Endometrial microvascular endothelial cells (primary cell): Measurements from ENCODE around the gene ATP11B. TPM values are rescaled to one million over a fixed set of nuclear protein-coding genes. Genes with fewer than 3 reads are reported as not detected.

Experiments used
- in situ Hi-C: cut with HindIII; loops from 2 replicates; pipeline ENCODE4 v1.10.0; 2017; ENCODE audit warnings: low sequenced_read_pairs, low pct_unique_long_range_greater_than_20kb; ENCODE audit errors: inconsistent ontology term
- total RNA-seq: library from RNA; depleted of rRNA; stranded (reverse); fragments of >200 nt; gene quantifications from one replicate; pipeline ENCODE4 v1.2.3, GENCODE V29; 2015; ENCODE audit errors: inconsistent ontology term

ATP11B gene
- total RNA-seq = 48.3 TPM

DNA sequence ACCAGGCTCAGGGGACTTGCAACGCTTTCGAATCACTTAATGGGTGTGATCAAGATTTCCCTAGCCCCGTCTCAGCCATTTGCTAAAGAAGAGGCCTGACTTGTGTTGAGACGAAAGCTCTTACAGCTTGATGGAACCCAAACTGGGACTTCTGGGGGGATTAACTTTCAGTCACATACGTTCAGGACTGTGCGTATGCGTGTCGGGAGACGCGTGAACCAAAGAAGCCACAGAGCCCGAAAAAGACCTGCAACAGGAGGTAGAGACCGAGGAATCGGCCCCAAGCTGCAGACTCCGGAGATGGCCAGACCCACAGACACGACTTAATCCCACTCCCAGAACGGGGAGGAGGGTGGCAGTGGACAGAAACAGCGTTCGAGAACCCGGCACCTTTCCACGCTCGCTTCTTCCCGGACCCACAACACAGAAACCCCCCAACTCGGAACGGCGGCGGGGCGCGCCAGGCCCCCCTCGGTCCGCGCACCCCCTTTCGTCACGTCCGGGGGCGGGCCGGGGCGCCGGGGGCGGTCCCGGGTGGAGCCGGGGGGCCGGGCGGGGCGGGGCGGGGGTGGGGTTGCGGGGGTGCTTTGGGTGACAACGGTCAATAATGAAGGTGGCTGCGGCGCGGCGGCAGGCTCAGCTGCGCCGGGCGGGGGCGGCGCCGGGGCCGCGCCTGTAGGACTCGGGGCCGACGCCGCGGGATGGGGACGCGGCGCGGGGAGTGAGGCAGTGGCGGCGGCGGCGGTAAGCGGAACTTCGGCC lies at the start of gene ATP11B:
Gene ATP11B (plus strand): TSS at position 604 of the 762 bp plus-strand sequence. CDS start 256 bp downstream, outside the sequence.
- in situ Hi-C loops = no loop called here

DNA sequence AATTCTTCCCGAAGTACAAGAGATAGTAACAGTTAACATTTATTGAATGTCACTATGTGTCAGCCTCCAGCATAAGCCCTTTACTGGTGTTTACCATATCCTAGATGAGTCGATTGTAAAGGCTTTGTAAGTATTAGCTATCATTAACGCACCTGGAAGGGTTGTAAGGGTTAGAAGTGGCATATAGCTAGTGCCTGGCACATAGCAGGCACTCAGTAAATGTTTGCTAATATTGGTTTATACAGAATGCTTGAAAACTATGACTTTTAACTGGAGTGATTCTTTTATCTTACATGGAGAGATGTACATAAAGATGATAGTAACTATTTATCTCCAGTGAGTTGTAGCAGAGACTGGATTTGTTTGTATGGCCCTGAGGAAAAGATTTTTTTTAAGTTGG lies 46.3 kb upstream of the ATP11B start:
- in situ Hi-C loops = no loop called here

DNA sequence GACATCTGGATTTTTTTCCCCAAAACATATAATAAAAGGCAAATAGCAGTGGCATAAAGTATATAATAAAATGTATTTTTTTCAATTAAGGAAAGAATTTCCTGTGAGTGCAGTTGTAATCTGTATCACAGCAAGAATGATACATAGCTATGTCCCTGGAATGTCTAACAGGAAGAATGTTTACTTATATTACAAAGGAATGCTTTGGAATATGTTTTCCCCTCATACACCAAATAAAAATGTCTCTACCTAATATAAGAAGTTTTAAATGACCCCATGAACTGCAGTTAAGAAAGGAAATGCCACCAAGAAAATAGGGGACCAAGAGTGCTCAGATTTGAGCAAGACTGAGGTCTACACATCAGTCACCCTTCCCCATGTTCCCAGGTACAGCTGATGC lies 38.0 kb upstream of the ATP11B start:
- in situ Hi-C loops = no loop called here

DNA sequence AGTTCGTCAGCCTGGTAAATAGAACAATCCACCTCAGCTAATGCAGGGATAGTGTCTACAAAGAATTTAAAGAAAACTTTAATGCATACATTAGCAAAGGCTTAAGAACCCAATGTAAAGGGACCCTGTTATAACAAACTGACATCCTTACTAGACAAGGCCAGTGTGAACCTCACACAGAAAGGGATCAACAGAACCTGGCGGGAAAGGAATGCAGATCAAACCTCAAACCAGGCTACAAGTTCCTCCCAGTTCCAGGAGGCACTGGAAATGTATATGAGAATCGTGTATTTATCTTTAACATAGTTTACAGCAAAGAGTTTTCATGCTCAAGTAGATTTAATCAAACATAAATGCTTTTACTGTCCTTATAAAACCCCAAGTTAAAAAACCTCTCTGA lies 37.6 kb upstream of the ATP11B start:
- in situ Hi-C loops = no loop called here

DNA sequence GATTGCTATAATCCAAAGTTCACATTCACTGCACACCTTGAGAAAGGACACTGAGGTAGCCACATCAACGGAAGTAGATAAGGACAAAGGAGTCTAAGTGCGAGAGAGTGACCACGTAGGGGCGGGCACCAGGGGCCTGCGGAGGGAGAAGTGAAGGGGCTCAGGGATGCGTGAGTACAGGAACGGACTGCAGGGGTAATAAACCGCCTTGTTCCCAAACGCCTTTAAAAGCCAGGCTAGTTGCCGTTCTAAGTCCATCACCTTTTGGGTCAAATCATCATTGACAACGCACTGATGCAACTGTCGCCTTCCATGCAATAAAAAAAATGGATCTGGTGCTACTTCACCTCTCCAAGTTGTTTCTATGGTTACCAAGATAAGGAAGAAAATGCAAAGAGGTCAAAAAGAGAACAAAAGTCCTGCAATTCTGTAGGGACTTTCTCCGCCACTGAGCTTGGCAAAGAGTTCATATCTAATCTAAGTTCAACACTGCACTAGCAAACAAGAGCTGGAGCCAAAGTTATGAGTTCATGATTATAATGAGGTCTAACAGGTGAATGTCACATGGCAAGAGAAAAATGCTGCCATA lies 32.6 kb upstream of the ATP11B start:
- in situ Hi-C loops = no loop called here

DNA sequence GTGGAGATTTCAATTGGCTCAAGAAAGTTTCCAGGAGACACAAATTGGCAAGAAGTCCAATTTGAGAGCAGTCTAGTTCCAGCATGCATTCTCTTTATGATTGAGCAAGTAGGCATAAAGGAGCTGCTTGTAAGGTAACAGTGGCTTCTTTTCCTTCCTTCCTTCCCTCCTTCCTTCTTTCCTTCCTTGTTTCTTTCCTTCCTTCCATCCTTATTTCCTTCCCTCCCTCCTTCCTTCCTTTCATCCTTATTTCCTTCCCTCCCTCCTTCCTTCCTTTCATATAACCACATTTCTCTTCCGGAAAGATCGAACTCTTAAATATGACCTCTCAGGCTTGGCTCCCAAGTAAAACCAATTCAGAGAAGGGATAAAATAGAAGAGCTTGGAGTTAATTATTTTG lies 29.4 kb upstream of the ATP11B start:
- in situ Hi-C loops = no loop called here

DNA sequence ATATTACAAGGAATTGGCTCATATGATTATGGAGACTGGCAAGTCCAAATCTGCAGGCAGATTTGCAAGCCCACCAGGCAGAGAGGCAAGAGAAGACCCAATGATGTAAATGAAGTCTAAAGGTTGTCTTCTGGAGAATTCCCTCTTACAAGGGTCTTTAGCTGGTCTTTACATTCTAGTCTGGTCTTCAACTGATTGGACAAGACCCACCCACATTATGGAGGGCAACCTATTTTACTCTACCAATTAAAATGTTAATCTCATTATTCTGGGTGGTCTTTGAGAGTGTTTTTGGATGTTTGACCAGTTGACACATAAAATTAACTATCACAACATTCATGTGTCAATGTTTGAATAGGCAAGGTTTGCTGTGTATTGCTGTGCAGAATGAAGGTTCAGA lies 28.0 kb upstream of the ATP11B start:
- in situ Hi-C loops = no loop called here

DNA sequence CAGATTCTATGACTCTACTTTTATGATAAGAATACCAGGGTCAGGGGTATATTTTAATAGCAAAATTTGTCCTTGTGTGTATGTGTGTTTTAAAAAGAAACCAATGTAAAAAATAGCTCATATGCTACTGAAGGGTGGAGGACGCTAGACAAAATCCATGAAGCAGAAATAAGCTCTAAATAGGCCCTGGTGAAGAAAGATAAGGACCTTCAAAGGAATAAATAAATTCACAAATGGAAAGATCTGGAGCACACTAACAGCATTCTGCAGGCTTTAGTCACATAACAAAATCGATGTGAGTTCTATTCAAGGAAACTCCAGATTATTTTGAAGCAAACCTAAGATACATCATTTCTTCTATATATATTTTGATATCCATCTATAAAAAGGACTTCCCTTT lies 27.2 kb upstream of the ATP11B start:
- in situ Hi-C loops = no loop called here

DNA sequence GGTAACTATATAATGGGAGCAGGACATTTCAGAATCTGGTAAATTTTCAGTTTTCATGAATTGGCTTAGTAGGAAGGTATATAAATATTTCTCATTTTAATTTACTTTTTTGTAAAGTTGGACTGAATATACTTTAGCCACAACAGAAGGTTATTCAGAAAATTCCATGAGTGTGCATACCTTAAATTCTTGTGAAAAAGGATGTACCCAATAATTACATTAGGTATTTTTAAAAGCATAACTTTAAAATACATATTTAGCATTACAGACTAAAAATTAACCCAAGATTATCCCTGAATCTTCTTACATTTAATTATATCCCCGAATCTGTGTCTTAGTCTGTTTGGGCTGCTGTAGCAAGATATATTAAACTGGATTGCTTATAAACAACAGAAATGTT lies 24.9 kb upstream of the ATP11B start:
- in situ Hi-C loops = no loop called here

DNA sequence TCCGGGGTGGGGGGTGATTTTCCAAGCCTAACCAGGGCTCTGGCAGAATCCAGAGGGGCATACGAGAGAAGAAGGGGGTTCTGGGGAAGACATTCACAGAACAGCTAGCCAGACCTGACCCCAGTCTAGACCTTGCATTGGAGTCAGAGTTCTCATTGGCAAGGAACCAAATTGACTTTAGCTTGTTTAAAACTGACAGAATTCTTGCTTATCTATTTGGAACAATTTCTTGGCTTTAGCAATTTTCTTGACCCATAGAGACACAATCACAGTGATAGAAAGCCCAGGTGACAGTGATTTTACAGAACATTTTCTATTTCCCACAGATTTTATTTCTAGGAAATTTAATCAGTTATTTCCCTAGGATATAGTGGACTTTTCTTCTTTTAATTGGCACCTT lies 23.6 kb upstream of the ATP11B start:
- in situ Hi-C loops = no loop called here

DNA sequence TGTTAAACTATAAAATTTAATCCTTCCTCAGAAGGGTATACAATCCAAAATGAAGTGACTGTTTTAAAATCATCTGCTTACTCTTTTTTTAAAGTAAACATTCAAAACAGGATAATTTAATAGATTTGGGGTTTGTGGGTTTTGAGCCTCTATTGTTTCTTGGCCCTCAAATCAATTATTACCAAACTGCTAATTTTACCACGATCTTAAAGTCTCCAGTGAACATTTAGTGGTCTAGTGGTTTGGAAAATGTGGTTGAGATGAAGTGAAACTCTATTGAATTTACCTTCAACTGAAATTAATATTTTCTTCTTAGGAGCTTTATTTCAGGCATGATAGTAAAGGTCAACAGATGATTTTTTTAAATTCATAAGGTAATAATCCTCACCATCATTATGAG lies 11.2 kb upstream of the ATP11B start:
- in situ Hi-C loops = no loop called here

DNA sequence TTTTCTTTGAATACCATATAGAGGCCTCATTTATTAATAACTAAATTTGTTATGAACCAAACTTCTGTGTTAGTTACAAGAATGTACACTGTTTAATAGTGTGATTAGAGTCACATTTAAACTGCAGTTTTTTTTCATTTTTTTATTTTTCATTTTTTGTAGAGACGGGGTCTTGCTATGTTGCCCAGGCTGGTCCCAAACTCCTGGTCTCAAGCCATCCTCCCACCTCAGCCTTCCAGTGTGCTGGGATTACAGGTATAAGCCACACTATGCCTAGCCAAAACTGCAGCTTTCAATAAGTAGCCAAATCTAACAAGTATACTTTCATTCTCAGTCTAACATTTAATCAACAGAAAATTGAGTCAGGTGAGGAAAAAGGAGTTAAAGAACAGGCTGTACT lies 10.2 kb upstream of the ATP11B start:
- in situ Hi-C loops = no loop called here

DNA sequence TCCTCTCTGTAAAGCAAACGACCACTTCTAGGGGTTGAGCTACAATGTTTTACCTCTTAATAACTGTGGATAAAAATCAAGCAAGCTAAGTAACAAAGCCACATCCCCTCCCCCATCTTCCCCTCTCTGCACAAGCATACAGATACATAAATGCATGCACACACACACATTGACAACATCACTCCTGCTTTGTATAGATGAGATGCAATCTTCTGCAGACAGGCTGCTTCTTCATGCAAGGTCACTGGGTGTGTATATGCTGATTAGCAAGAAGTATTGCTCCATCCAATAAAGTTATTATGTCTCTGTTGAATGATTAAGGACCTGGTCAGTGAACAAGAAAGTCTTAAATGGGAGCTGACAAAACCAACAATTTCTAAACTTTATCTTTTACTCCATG lies 8.8 kb upstream of the ATP11B start:
- in situ Hi-C loops = no loop called here

DNA sequence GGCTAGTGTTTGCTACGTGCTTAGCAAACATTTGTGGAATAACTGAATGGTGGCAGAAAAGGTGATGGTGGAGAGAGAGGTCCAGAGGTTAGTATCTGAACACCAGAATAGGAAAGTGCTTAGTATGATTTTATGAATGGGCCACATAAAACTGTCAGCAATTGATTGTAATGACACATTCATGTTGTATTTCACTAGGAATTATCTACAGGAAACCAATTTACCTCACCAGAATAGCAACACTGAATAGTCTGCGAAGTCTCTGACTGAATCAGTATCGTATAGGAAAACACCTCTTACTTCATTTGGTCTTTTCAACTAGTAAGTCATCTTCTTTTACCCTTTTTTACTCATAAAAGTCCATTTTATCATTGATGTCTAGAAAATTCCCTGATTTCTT lies 8.2 kb upstream of the ATP11B start:
- in situ Hi-C loops = no loop called here

DNA sequence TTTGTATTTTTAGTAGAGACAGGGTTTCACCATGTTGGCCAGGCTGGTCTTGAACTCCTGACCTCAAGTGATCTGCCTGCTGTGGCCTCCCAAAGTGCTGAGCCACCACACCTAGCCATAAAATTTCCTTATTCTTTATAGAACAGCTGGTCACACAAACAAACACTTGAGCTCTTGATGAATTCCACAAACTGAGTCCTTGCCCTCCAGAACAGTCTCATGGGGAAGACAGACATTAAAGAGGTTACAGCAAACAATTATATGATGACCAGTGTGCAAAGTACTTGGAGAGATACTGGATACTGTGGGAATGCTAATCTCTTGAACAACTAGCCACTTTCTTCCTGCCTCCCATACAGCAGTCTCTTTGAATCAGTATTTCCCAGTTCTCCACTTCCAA lies 7.5 kb upstream of the ATP11B start:
- in situ Hi-C loops = no loop called here

DNA sequence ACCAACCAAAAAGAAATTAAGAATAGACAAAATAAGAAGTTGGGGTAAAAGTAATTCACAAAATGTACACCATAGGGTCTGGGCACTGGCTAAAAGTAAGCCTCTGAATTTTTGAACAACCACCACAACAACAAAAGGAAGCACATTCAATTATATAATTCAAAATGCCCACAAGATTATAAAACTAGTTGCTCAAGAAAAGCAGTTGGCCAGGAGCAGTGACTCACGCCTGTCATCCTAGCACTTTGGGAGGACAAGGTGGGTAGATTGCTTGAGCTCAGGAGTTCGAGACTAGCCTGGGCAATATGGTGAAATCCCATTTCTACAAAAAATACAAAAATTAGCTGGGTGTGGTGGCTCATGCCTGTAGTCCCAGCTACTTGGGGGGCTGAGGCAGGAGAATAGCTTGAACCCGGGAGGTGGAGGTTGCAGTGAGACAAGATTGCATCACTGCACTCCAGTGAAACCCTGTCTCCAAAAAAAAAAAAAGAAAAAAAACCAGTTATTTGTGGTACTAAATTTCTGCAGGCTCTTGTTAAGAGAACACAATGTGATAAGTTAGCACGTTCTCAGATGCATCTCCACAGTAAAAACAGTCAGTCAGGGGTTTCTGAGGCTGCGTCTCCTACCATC lies 6.6 kb upstream of the ATP11B start:
- in situ Hi-C loops = no loop called here

DNA sequence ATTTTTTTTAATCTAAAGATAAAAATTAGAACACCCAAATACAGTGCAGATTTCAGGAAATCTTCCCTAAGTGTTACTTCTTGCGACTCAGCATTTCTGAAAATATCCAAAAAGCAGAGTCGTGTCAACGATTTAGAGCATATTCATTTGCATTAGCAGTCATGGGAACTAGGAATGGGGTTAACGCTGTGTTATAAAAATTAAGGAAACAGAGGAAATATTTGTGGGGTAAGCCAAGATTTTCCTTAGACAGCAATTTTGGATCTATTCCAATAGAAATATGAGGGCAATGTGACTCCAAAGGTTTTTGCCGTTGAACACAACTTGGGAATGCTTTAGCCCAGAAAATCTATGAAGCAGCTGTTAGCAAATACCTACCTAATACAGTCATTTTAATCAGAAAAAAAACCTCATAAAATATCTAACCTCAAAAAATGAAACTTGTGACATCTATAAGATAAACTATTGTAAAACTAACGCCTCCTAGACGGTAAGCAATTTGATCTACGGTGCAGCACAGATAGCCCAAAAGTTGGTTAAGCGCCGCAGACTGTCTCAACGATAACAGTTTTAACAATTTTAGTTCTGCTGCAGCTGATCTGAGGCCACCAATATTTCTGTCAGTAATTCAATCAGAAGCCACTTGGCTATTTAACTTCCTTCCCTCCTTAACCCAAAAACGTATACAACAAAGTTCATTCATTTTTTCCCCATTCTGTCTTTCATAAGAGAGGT lies 5.8 kb upstream of the ATP11B start:
- in situ Hi-C loops = no loop called here

DNA sequence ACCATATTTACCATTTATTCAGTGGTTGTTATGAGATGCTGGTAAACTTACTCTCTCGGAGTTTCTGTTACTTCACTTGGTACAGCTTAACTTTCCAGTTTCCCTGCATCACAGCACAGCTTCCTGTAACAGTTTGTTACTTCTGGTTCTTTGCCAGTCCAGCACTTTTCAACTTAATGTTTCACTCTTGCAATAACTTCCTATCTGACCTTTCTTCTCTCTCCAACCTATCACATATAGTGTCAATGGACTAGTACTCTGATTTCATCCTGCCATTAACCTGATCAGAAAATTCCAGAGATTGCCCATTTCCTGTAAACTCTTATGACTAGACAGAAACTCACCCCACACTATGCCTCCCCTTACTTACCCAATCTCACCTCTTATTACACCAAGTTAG lies 3.9 kb upstream of the ATP11B start:
- in situ Hi-C loops = no loop called here

DNA sequence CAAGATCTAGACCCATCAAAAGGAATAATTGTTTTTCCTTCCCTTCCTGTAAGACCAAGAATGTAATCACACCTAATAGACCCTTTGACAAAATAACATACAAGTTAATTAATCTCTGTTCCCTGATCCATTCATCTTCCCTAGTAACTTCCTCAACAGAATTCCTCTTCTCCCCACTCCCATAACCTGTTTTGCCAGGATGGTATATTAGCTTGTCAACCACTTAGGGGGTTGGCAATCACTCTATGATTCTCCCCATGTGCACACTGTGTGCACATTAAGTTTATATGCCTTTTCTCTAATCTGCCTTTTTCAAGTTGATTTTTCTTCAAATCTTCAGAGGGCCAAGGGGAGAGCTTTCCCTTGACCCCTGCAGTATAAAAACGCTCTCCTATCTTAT lies 2.7 kb upstream of the ATP11B start:
- in situ Hi-C loops = no loop called here
